PC-3 (cell line): ENCODE results near the gene ACTG2.

Source experiments
- EZH2phosphoT487 ChIP-seq: fragments of 300-600 bp; sonication (generic); IDR thresholded peaks from 2 replicates; pipeline ENCODE4 v1.6.1; 2018; ENCODE audit warnings: mild to moderate bottlenecking, antibody characterized with exemption, low read length, borderline replicate concordance
- TF ChIP-seq, protein P1 (sequence below): fragments of 300-600 bp; sonication (generic); conservative IDR thresholded peaks from 2 replicates; pipeline ENCODE4 v1.5.1; 2017; ENCODE audit warnings: antibody characterized with exemption, low read depth, mild to moderate bottlenecking, low read length

DNA sequence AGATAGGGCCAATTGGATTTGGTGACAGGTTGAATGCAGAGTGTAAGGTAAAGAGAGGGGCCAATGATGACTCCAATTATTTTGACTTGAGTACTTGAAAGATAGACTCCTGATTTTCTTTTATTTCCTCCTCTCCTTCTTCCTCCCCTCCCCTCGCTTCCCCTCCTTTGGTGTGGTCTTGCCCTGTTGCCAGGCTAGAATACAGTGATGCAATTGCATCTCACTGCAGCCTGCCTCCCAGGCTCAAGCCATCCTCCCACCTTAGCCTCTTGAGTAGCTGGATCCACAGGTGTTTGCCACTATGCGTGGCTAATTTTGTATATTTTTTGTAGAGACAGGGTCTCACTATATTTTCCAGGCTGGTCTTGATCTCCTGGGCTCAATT, 36.1 kb downstream of the ACTG2 start:
- no peak for TF ChIP-seq EZH2phosphoT487
- TF ChIP-seq, protein P1, sequence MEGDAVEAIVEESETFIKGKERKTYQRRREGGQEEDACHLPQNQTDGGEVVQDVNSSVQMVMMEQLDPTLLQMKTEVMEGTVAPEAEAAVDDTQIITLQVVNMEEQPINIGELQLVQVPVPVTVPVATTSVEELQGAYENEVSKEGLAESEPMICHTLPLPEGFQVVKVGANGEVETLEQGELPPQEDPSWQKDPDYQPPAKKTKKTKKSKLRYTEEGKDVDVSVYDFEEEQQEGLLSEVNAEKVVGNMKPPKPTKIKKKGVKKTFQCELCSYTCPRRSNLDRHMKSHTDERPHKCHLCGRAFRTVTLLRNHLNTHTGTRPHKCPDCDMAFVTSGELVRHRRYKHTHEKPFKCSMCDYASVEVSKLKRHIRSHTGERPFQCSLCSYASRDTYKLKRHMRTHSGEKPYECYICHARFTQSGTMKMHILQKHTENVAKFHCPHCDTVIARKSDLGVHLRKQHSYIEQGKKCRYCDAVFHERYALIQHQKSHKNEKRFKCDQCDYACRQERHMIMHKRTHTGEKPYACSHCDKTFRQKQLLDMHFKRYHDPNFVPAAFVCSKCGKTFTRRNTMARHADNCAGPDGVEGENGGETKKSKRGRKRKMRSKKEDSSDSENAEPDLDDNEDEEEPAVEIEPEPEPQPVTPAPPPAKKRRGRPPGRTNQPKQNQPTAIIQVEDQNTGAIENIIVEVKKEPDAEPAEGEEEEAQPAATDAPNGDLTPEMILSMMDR = no peak
